Tongue (tissue), 2 donors: ENCODE measurements around the gene NRF1. TPM values are rescaled to one million over a fixed set of nuclear protein-coding genes. Genes with fewer than 3 reads are reported as not detected.

Experiments used
- DNase-seq: peaks from one replicate; pipeline ENCODE4 v3.0.0-alpha.2; 2015
- total RNA-seq: library from RNA; depleted of rRNA; stranded (reverse); fragments of >200 nt; gene quantifications from one replicate; pipeline ENCODE4 v1.2.3, GENCODE V29; 2014

Gene NRF1
- total RNA-seq, 1 donor from 2014 or later, result 19.6 TPM

- no peak for DNase-seq
Observed at GRCh38 chr7:129740574-129741410, 129.3 kb downstream of the NRF1 start.

GRCh38 chr7:129741743-129742213, 130.3 kb downstream of the NRF1 start:
- peak; percentile 63 for DNase-seq

- no peak for DNase-seq
Observed at GRCh38 chr7:129742256-129742655, 130.7 kb downstream of the NRF1 start.

- peak; percentile 34 for DNase-seq
Observed at GRCh38 chr7:129746857-129747529, 135.5 kb downstream of the NRF1 start.

GRCh38 chr7:129748356-129749109, 137.0 kb downstream of the NRF1 start:
- no peak for DNase-seq

- no peak for DNase-seq
Observed at GRCh38 chr7:129750091-129750490, 138.6 kb downstream of the NRF1 start.

- no peak for DNase-seq
Observed at GRCh38 chr7:129750501-129750900, 139.0 kb downstream of the NRF1 start.

DNA sequence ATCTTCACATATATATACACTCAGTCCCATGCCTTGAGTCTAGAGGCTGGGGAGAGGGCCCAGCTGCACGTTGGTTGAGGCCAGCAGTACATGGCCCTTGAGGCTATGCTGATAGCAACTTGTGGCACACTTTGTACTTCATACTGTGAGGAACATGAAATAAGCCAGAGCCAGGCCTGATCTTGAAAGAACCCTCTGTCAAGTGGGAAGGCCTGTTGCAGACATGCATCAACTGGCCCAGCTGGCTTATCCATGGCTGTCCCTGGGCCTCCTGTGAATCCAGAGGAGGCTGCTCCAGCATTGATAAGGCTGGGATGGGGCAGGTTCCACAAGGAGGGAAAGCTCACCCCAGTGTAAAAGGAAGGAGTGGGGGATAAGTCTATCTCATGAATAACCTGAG, 140.4 kb downstream of the NRF1 start:
- DNase-seq, result no peak

DNA sequence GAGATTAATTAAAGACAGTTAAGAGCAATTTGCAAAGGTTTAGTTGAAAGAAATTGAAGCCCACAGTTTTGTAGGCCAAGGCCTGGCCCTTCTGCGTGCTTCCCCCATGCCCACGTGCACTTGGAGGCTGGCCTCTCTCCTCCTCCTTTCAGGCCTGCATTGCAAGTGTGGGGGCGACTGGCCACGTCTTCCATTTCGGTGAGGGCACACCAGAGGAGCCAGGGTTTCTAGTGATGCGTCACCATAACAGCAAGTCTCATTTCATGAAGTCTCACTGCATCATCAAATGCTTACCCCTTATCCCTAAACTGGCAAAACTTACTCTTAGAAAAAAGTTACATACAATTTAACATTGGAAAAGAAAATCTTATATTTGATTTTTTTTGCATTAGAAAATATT, 141.2 kb downstream of the NRF1 start:
- no peak for DNase-seq

DNA sequence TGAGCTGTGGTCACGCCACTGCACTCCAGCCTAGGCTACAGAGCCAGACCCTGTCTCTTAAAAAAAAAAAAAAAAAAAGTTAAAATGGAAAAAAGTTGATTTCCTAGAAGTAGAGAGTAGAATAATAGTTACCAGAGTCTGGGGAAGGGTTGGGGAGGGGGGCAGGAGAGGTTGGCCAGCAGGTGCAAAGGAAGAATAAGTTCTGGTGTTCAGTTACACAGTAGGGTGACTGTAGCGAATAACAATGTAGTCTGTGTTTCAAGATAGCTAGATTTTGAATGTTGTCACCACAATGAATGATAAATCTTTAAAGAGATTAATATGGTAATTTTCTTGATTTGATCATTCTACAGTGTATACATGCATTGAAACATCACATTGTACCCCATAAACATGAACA, 142.9 kb downstream of the NRF1 start:
- DNase-seq, result no peak

DNA sequence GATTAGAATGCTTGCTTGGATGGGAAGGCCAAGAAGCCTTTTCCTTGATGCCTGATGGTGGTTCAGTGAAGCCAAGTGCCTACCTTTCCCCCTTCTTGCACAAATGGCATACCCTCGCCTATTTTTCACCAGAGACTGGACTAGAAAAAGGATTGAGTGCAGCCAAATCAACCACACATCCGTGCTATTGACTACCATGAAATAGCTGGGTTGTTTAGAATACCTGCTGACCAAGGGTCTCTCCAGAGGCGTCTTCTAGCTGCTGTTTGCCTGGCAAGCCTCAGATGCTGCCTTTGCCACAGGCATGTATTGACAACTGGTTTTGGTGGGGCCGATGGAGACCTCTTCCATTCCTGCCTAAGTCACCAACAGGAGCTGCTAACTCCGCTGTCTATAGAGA, 146.5 kb downstream of the NRF1 start:
- DNase-seq, result no peak

DNA sequence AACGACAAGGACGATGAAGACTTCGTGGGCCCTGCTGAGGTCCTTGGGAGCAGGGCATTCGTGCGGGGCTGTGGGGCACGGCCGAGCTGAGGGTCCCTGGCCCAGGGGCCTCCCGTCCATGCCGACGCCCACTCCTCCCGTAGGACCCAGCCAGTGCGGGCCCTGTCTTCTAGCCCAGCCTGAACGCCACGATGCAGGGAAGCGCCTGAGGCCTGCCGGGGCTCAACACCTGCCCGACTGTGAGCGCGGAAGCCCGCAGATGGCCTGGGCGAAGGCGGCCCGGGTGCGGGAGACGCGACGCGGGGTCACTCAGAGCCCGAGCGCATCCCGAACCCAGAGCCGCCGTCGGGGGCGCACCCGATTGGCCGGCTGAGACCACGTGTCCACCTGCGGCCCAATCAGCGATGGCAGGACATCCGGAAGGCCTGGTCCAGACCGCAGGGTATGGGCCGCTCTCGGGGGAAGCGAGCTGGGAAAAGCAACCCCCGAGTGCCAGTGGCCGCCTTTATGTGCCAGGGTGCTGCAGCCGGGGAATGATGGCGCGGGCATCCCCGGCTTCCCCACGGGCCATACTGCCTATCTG, 151.0 kb downstream of the NRF1 start:
- DNase-seq, result no peak

DNA sequence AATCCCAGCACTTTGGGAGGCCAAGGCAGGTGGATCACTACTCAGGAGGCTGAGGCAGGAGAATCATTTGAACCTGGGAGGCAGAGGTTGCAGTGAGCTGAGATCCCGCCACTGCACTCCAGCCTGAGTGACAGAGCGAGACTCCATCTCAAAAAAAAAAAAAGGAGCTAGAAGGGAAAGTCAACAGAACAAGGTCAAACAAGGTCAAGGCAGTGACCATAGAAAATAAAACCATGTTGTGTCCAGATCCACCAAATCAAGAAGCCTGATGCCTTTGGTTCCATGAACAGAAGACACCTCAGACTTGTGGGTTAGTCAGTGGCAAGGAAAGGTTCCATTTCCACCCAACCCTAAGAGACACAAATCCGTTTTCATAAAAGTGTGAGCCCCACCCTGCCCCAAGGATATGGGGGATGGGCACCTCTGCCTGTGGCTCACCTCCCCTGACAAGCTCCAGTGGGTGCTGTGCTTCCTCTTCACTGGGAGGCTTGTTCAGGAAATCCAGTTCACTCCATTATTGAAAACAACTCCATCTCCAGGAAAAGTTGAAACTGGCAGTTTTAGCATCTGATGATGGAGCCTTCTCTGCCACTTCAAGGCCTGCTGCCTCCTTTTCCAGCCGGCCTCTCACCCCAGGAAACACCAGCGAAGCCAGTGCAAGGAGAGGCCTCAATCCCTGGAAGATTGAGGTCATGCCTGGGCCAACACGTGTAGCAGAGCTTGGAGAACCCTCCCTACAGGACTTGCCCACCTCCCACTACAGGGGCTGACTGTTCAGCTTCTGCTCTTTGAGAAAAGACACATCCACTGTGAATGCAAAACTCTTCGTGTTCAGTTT, 152.9 kb downstream of the NRF1 start:
- no peak for DNase-seq

GRCh38 chr7:129765352-129765751, 153.8 kb downstream of the NRF1 start:
- DNase-seq, result no peak

DNA sequence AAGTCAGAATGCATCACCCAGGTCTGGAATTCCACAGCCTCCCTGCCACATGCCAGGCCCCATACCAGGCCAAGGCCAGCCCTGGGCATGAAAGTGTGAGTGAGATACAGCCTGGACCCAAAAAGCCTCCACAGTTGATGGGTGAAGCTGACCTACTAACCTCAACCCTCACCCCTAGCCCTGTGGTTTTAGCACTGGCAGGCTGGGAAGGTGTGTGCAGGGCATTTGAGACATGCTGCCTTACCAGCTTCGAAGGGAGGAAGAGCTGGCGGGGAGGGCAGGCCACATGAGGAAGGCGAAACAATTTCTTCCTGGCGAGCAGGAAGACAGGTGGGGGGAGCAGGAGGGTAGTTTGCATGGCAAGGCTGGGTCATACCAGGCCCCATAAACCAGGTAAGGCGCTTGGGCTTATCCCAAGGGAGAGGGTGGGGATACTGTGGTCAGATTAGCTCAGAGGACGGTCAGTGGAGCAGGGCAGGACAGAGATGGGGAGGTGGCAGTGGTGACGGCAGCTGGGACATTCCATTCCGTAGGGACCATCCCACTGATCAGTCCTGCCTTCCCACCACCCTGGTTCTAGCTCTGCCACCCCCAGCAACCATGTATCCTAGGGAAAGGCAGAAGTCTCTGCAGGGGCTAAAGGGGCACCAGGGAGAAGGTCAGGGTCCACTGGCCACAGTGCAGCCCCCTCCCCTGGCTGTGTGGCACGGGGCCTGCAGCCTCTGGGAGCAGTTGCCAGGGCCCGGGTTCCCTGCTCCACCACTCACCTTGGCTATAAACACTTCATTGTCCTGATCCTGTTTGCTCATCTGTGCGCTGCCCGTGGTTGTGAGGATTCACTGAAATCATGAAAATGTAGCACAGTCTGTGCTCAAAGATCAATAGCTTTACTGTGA, 155.8 kb downstream of the NRF1 start:
- no peak for DNase-seq

- no peak for DNase-seq
Observed at GRCh38 chr7:129768614-129769399, 157.3 kb downstream of the NRF1 start.

DNA sequence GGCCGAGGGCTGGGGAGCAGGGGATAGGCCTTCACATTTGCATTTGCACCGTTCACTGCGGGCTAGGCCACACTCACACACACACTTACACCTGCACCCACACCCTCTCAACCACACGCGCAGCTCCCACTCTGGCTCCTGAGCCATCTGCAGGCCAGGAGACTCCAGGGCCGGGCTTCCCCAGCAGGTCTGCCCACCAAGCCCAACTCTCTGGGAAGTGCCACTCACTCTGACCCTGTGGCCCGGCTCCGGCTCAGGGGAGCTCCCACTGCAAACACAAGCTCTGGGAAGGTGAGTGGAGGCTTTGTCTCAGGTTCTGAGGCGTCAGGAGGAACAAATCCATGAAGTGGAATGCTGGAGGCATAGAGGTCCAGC, 157.9 kb downstream of the NRF1 start:
- no peak for DNase-seq

DNA sequence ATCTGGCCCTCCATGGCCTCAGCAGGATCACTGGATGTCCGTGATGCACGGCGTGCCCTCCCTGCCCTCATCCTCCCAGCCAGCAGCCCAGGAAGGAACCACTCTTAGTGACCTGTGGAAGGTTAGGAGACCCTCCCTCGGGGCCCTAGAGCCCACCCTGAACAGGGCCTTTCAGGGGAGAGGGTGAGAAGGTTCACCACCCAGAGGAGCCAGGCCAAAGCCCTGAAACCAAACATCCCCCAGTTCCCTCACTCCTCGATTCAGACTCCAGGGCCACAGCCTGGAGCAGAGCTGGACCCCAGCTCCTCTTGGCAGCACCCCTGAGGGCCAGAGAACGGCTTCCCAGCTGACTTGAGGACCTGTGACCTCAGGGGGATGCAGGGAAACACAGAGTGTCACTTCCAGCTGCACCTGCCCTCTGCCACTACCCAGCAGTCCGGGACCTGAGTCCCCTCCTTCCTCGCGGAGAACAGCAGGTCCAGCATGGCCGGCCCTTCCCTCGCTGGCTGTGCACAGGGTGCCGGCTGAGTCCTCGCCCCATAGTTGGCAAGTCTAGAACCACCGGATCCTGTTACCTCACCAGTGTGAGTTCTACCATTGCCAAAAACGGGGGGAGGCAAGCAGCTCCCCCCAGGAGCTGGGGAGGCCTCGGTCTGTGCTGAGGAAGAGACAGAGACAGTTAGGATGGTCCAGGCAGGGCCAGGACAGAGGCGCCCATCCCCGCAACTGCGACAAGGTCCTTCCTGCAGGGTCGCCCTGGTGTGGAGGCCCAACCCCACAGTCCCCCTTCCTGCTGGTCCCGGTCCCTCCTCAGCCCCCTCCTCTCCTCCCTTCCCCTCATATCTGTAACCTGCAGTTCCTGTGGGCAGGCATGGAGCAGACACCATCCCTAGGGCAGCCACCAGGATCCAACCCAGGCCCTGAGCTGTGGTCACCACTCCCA, 158.6 kb downstream of the NRF1 start:
- DNase-seq, result no peak
